Skeletal muscle cell (primary cell): Measurements from ENCODE around the gene AMOTL2.

Source experiments
- DNase-seq: peaks from one replicate; pipeline ENCODE4 v3.0.0-alpha.2; 2010; ENCODE audit warnings: low read depth
- H3K4me3 ChIP-seq: 2 replicates; pipeline ENCODE4 v1.5.1; 2011; ENCODE audit warnings: low read depth, mild to moderate bottlenecking, control low read depth, low read length, moderate library complexity

Gene AMOTL2

GRCh38 chr3:134339331-134339730 lies 34.9 kb downstream of the AMOTL2 start:
- DNase-seq, result no peak
- no peak overlapping the region for H3K4me3 ChIP-seq

DNA sequence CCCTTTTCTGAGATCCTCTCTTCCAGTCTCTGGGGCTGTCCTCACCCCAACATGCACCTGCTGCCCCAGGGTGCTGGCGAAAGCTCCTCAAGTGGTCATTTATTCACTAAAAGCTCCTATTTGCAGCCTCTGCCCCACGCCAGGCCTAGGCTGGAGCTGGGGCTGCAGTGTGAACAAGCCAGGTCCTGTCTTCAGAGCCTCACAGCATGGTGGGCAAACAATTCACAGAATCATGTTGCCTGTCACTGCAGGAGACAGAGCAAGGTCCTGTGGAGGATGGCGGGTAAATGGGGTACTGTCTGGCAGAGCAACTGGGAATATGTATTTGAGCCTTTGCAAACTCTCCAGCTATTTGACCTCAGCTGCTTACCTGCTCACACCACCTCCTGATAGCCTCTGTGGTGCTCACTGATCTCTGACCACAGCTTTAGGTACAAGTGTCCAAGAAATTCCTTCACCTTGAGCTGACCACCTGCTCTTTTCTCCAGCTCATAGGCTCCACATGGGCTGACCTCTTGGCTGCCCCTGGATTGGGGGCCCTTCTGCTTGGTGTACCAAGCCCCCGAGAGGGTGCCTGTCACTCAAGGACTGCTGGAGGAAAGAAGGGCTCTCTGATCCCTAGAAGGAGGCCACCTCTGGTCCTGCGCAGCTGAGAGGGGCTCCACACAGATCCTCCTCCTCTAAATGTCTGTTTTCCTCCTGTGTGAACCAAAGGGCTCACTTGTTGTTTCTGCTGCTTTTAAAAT lies 35.6 kb downstream of the AMOTL2 start:
- H3K4me3 ChIP-seq, result no peak overlapping the region
- no peak for DNase-seq

DNA sequence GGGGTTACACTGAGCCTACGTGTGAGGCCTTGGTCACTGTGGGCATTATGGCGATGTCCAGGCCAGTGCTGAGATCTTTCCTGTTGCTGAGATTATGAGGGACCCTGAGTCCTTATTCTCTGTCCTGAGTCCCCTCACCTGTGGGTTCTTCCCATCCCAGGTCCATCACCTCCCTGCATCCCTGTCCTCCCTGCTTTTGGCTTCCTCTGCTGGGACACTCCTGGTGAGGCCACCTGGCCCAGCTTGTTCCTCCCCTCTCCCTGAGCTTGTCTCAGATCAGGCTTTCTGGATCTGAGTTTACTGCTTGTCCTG lies 36.1 kb downstream of the AMOTL2 start:
- no peak overlapping the region for H3K4me3 ChIP-seq
- DNase-seq, result no peak

- H3K4me3 ChIP-seq, result no peak overlapping the region
Measured at GRCh38 chr3:134337511-134338200, 36.6 kb downstream of the AMOTL2 start.

DNA sequence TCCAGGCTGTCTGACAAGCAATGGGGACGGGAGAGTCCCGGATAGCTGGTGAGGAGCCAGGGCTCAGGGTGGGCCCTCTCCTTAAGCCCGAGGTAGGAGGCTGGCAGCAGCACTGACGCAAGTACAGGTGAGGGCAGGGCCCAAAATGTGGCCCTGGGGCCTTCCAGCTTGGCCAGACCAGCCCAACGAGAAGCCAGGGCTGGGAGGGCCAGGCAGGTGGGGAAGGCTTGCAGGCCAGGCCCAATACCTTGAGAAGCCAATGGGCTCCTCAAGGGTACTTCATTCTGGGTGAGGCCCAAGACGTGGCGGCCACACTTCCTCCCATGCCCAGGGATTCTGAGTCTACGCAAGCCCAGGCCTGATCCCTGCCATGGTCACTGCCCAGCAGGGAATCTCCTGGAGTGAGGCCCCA lies 37.2 kb downstream of the AMOTL2 start:
- DNase-seq, result no peak
- no peak overlapping the region for H3K4me3 ChIP-seq

More at GRCh38 chr3:134337511-134338200, 36.6 kb downstream of the AMOTL2 start:
- no peak for DNase-seq

- H3K4me3 ChIP-seq, result no peak overlapping the region
- no peak for DNase-seq
Measured at GRCh38 chr3:134336587-134336986, 37.7 kb downstream of the AMOTL2 start.

DNA sequence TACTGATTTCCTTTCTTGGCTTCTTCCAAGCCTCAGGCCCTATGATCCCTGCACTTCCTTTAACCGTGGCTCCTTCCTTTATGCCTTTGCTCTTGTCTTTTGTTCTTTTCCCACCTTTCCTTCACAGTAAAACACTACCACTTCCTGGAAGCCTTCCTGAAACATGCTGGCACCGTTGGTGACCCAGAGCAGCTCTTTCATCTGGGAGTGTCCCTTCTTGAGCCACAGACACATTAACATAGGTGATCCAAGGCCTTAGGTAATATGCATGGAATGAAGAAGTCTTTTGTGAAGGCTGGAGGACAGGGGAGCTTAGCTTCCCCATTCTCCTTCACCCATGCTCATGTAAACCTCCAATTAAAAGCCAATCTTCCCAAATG lies 39.4 kb downstream of the AMOTL2 start:
- no peak overlapping the region for H3K4me3 ChIP-seq
- DNase-seq, result no peak

DNA sequence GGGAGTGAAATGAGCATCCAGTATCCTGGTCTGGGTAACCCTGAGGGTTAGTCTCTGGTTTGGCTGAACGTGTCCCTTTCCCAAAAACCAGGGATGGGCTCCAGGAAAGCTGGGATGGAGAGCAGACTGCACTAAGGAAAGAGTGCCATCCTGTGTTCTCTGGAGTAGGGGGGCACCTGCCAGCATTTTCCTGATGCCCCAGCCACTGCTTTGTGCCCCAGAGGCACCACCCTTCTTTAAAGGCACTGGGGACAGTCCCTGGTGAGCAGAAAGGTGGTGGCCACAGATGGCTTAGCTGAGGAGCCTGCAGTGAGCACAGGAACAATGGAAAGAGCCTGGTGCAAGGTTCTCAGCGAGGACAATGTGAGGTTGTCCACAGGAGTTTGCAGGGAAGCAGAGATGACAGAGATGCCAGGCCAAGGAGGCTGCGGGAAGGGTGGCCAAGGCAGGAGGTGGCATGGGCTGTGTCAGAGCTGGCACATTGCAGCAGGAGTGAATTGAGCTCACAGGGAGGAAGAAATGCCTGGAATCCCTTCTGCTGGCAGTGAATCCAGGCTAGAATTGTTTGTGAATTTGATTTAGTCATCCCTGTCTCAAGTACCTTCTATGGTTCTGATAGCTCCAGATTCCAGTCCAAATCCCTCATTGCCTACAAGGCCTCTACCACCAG lies 39.9 kb downstream of the AMOTL2 start:
- no peak overlapping the region for H3K4me3 ChIP-seq
- no peak for DNase-seq

DNA sequence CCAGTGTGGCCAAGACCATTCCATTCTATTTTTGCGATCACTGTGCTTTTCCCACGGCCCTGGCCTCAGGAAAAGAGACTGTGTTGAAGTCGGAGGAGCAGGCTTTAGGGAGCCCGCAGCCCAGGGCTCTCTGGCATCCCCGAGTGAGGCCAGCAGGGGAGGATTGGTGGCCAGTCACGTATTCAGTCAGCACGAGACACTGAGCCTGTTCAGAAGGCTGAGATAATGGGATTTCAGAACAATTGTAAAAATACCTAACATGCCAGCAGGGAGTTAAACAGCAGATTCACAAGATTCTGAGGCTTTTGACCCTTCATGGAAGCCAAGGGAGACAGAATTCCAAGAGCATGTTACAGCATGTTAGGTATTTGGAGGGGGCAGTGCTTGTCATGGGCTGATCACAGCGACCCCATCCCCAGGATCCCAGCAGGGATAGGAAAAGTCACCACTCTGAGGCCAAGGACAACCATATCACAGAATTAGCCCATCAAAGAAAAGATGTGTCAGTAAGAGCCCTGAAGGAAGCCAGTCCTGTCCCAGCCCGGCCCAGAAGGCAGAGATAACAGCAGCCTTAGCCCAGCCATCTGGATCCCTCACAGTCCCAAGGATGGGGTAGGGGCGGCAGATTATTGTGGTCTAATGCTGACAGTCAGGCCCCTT lies 40.6 kb downstream of the AMOTL2 start:
- DNase-seq, result peak; percentile 46
- H3K4me3 ChIP-seq, result no peak overlapping the region

- DNase-seq, result no peak
- H3K4me3 ChIP-seq, result no peak overlapping the region
Measured at GRCh38 chr3:134332344-134332743, 41.9 kb downstream of the AMOTL2 start.

DNA sequence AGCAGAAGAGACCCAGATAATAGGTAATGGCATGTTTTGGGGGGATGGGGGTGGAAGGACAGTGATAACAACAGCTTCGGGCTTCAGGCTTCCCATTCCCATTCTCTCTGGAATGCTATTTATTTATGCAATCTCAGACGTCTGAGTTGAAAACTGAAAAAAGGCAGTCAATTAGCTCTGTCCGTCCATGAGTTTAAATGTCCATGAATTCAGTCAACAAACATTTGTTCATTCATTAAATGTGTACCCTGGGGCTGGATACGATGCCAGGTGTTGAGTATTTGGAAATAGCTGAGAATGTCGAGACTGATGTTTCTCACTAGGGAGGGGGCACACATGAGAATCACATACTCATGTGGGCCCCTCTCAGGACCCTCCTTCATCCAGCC lies 42.4 kb downstream of the AMOTL2 start:
- DNase-seq, result no peak
- H3K4me3 ChIP-seq, result no peak overlapping the region

- no peak overlapping the region for H3K4me3 ChIP-seq
- DNase-seq, result no peak
Measured at GRCh38 chr3:134330883-134331810, 43.1 kb downstream of the AMOTL2 start.

DNA sequence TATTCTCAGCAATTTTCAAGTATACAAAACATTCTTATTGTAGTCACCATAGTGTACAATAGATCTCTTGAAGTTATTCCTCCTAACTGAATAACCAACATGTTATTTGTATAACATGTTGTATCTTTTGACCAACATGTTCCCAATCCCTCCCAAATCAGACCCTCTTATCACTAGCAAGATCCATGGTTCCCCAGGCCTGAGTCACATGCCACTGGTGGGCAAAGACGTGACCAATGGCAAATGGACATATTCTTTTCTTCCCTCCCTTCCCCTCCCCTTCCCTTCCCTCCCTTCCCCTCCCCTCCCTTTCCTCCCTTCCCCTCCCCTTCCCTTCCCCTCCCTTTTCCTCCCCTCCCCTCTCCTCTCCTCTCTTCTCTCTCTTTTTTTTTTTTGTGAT lies 45.4 kb downstream of the AMOTL2 start:
- DNase-seq, result no peak
- no peak overlapping the region for H3K4me3 ChIP-seq

GRCh38 chr3:134328147-134328591 lies 46.1 kb downstream of the AMOTL2 start:
- no peak overlapping the region for H3K4me3 ChIP-seq
- peak; percentile 79 for DNase-seq

DNA sequence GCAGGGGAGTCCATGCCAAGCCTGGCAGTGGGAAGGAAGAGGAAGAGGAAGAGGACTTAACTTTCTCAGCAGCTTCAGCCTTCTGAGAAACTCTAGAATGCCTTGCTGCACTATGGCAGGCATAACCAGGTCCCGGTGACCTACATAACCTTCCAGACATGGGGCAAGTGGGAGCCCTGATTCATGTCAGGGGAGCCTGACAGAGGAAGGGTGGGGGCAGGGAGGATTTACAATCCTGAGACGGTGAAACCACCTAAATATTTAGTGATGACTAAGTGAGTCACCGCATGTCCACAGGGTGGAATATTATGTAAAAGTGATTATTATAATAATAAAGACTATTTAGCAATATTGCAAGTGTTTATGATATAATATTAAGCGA lies 46.7 kb downstream of the AMOTL2 start:
- peak; percentile 77 for DNase-seq
- H3K4me3 ChIP-seq, result no peak overlapping the region

GRCh38 chr3:134326760-134327593 lies 47.3 kb downstream of the AMOTL2 start:
- H3K4me3 ChIP-seq, result no peak overlapping the region
- DNase-seq, result peak; percentile 99

DNA sequence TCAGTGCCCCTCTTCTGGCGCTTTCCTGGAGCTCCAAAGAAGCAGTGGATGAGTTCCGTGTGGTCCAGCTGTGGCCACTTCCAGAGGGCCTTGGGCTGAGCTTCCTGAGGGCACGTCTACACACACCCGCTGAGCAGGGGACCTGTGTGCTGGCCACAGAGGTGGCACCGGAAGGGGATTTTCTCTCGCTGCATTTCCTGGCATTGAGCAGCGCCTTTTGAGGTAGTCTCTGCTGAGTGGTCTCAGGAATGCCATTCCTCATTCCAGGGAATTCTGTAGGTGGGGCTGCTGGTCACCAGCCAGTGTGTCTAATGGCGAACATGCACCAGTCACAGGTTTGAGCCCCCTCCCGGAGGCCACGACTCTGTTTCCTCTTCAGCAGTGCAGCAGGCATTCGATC lies 48.1 kb downstream of the AMOTL2 start:
- DNase-seq, result no peak

DNA sequence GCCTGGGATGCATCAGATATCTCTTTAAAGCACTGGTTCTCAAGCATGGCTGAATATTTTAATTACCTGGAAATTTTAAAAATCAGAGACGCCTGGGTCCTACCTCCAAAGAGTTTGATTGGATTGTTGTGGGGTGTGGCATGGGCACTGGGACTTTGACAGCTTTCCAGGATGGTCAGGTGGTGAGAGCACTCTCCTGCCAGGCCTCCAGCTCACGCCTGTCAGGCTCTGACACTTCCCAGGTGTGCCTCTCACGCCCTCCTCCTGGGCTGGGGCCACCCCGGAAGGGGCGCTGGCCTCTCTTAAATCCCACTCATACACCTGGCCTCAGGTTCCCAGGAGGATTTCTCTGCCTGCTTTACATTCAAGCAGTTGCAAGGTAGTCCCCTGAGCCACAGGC lies 48.5 kb downstream of the AMOTL2 start:
- DNase-seq, result no peak
- H3K4me3 ChIP-seq, result no peak overlapping the region

More for the DNA sequence above, 48.1 kb downstream of the AMOTL2 start:
- H3K4me3 ChIP-seq, result no peak overlapping the region
